Measurements from ENCODE around the gene NPHP4. TPM values are rescaled to one million over a fixed set of nuclear protein-coding genes. Genes with fewer than 3 reads are reported as not detected.

NPHP4 gene
- total RNA-seq (2.5 TPM), polyA plus RNA-seq (4.2 TPM)
- long read RNA-seq, donor 1 = 0 reads
- long read RNA-seq, donor 2 = 0 reads
- long read RNA-seq, donor 3 = 0 reads
- long read RNA-seq, donor 4 = 0 reads
- long read RNA-seq, donor 5, partial matches to known transcripts = 0 of 1 reads
- long read RNA-seq, donor 5, other reads (novel, unspliced or antisense) = 0 of 1 reads
- long read RNA-seq, donor 6 = 0 reads
- long read RNA-seq, donor 7 = 0 reads
- long read RNA-seq, donor 8 = 0 reads
- long read RNA-seq, donor 9 = 0 reads
- long read RNA-seq, donor 10 = 0 reads

GRCh38 chr1:5992026-5992813 lies at the start of gene NPHP4:
TSS of gene NPHP4 (minus strand) at chr1:5992425. CDS start at chr1:5986289, 6,136 bp downstream.
- peak within 1 kb of the TSS; percentile 76 to 82 for H3K27ac ChIP-seq (ENCODE audit: low read depth in 1 of 2, low read length in 1 of 2)
- under 1% methylated on average over 94 of the region's 94 CpGs for WGBS
- peaks cover 0 to 8% of the 10 kb centered on the region in 2 donors for H3K36me3 ChIP-seq (ENCODE audit: control insufficient read depth in 2 of 2, insufficient read depth in 2 of 2, low read length in 1 of 2)
- peaks cover 19 to 22% of the 10 kb centered on the region in 2 donors for H3K4me1 ChIP-seq (ENCODE audit: control insufficient read depth in 2 of 2, insufficient read depth in 2 of 2, low read length in 2 of 2)
- no peaks in the 10 kb centered on the region for H3K27me3 ChIP-seq (ENCODE audit: control insufficient read depth in 2 of 2, insufficient read depth in 1 of 2, low read length in 1 of 2)
- peak within 1 kb of the TSS; percentile 62 to 85 for H3K4me3 ChIP-seq (ENCODE audit: low read length in 2 of 2)
- peak; percentile 99 to 100 (median 100) for DNase-seq (ENCODE audit: low read depth in 6 of 9, low spot score in 9 of 9)
- no peaks in the 10 kb centered on the region for H3K9me3 ChIP-seq (ENCODE audit: control insufficient read depth in 2 of 2, insufficient read depth in 1 of 2, low read length in 1 of 2)

DNA sequence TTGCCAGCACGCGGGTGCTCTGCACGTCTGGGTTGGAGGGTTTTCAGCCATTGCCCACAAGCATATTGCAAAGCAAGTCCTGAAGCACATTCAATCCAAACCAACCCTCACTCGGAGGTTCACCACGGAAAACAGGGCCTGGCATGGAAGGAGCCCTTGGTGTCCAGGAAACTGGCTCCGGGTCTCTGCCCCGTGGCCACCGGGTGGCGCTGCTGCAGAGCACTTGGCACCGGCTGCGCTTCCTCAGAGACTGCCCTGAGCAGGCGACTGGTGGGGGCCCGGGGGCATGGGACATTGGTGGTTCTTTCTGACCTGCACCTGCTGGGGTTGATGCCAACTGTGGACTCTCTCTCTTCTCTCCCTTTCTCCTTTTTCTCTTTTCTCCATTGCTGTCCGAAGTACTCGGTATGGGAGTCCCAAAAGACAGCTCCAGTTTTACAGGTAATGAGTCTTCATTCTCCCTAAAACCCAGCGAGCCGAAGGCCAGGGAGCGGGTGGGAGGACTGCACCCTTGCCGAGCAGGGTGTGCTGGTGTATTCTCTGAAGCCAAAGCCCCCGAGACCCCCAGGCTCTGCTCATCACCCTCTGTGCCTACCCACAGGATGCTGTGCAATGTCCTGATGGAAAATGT lies 49.3 kb upstream of the NPHP4 start:
- Histone ChIP-seq H3K27ac (ENCODE audit: low read depth in 1 of 2, low read length in 1 of 2) (no peak overlapping the region), H3K36me3 (ENCODE audit: control insufficient read depth in 2 of 2, insufficient read depth in 2 of 2, low read length in 1 of 2) (peaks cover 32 to 43% of the 10 kb centered on the region in 2 donors), H3K4me1 (ENCODE audit: control insufficient read depth in 2 of 2, insufficient read depth in 2 of 2, low read length in 2 of 2) (peaks cover 0 to 5% of the 10 kb centered on the region in 2 donors), H3K4me3 (ENCODE audit: low read length in 2 of 2) (no peak overlapping the region), H3K27me3 (ENCODE audit: control insufficient read depth in 2 of 2, insufficient read depth in 1 of 2, low read length in 1 of 2) (no peaks in the 10 kb centered on the region), H3K9me3 (ENCODE audit: control insufficient read depth in 2 of 2, insufficient read depth in 1 of 2, low read length in 1 of 2) (no peaks in the 10 kb centered on the region)
- DNase-seq (ENCODE audit: low read depth in 6 of 9, low spot score in 9 of 9) = no peak
- 86% methylated on average over 20 of the region's 20 CpGs for WGBS

GRCh38 chr1:6040861-6041415 lies 48.7 kb upstream of the NPHP4 start:
- H3K4me1 ChIP-seq (ENCODE audit: control insufficient read depth in 2 of 2, insufficient read depth in 2 of 2, low read length in 2 of 2) = peaks cover 0 to 5% of the 10 kb centered on the region in 2 donors
- H3K27me3 ChIP-seq (ENCODE audit: control insufficient read depth in 2 of 2, insufficient read depth in 1 of 2, low read length in 1 of 2) = no peaks in the 10 kb centered on the region
- H3K27ac ChIP-seq (ENCODE audit: low read depth in 1 of 2, low read length in 1 of 2) = no peak overlapping the region
- peaks cover 32 to 43% of the 10 kb centered on the region in 2 donors for H3K36me3 ChIP-seq (ENCODE audit: control insufficient read depth in 2 of 2, insufficient read depth in 2 of 2, low read length in 1 of 2)
- no peak for DNase-seq (ENCODE audit: low read depth in 6 of 9, low spot score in 9 of 9)
- 93% methylated on average over 22 of the region's 22 CpGs for WGBS
- H3K9me3 ChIP-seq (ENCODE audit: control insufficient read depth in 2 of 2, insufficient read depth in 1 of 2, low read length in 1 of 2) = no peaks in the 10 kb centered on the region
- no peak overlapping the region for H3K4me3 ChIP-seq (ENCODE audit: low read length in 2 of 2)

DNA sequence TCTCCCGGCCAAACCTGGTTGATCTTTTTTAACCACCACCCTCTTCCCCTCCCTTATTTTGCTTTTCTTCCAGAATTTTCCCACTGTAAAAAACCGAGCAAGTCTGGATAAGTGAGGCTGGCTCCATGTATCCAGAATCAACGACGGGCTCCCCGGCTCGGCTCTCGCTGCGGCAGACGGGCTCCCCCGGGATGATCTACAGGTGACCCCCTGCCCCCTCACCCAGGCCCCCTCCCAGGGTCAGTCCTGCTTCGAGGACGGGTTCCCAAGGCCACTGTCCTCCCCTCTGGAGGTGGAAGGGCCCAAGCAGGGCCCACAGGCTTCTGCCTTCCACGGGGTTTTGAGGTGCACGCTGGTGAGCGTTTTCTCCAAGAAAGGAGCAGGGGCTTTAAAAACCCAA lies 48.2 kb upstream of the NPHP4 start:
- 98% methylated on average over 15 of the region's 15 CpGs for WGBS
- Histone ChIP-seq H3K4me3 (ENCODE audit: low read length in 2 of 2) (no peak overlapping the region), H3K27me3 (ENCODE audit: control insufficient read depth in 2 of 2, insufficient read depth in 1 of 2, low read length in 1 of 2) (no peaks in the 10 kb centered on the region), H3K9me3 (ENCODE audit: control insufficient read depth in 2 of 2, insufficient read depth in 1 of 2, low read length in 1 of 2) (no peaks in the 10 kb centered on the region), H3K36me3 (ENCODE audit: control insufficient read depth in 2 of 2, insufficient read depth in 2 of 2, low read length in 1 of 2) (peaks cover 30 to 45% of the 10 kb centered on the region in 2 donors), H3K27ac (ENCODE audit: low read depth in 1 of 2, low read length in 1 of 2) (no peak overlapping the region), H3K4me1 (ENCODE audit: control insufficient read depth in 2 of 2, insufficient read depth in 2 of 2, low read length in 2 of 2) (peaks cover 0 to 5% of the 10 kb centered on the region in 2 donors)
- DNase-seq (ENCODE audit: low read depth in 6 of 9, low spot score in 9 of 9) = no peak

GRCh38 chr1:6039031-6039430 lies 46.8 kb upstream of the NPHP4 start:
- no peak overlapping the region for H3K4me3 ChIP-seq (ENCODE audit: low read length in 2 of 2)
- H3K36me3 ChIP-seq (ENCODE audit: control insufficient read depth in 2 of 2, insufficient read depth in 2 of 2, low read length in 1 of 2) = peaks cover 27 to 57% of the 10 kb centered on the region in 2 donors
- no peaks in the 10 kb centered on the region for H3K27me3 ChIP-seq (ENCODE audit: control insufficient read depth in 2 of 2, insufficient read depth in 1 of 2, low read length in 1 of 2)
- H3K27ac ChIP-seq (ENCODE audit: low read depth in 1 of 2, low read length in 1 of 2) = no peak overlapping the region
- H3K9me3 ChIP-seq (ENCODE audit: control insufficient read depth in 2 of 2, insufficient read depth in 1 of 2, low read length in 1 of 2) = no peaks in the 10 kb centered on the region
- DNase-seq (ENCODE audit: low read depth in 6 of 9, low spot score in 9 of 9) = no peak
- peaks cover 0 to 5% of the 10 kb centered on the region in 2 donors for H3K4me1 ChIP-seq (ENCODE audit: control insufficient read depth in 2 of 2, insufficient read depth in 2 of 2, low read length in 2 of 2)
- WGBS = 96% methylated on average over 15 of the region's 15 CpGs

- no peak overlapping the region for H3K4me3 ChIP-seq (ENCODE audit: low read length in 2 of 2)
- 94% methylated on average over 7 of the region's 7 CpGs for WGBS
- no peaks in the 10 kb centered on the region for H3K9me3 ChIP-seq (ENCODE audit: control insufficient read depth in 2 of 2, insufficient read depth in 1 of 2, low read length in 1 of 2)
- H3K36me3 ChIP-seq (ENCODE audit: control insufficient read depth in 2 of 2, insufficient read depth in 2 of 2, low read length in 1 of 2) = peaks cover 23 to 60% of the 10 kb centered on the region in 2 donors
- H3K27ac ChIP-seq (ENCODE audit: low read depth in 1 of 2, low read length in 1 of 2) = no peak overlapping the region
- no peak for DNase-seq (ENCODE audit: low read depth in 6 of 9, low spot score in 9 of 9)
- peaks cover 0 to 5% of the 10 kb centered on the region in 2 donors for H3K4me1 ChIP-seq (ENCODE audit: control insufficient read depth in 2 of 2, insufficient read depth in 2 of 2, low read length in 2 of 2)
- H3K27me3 ChIP-seq (ENCODE audit: control insufficient read depth in 2 of 2, insufficient read depth in 1 of 2, low read length in 1 of 2) = no peaks in the 10 kb centered on the region
These were observed 46.4 kb upstream of the NPHP4 start for GRCh38 chr1:6038603-6039002.

DNA sequence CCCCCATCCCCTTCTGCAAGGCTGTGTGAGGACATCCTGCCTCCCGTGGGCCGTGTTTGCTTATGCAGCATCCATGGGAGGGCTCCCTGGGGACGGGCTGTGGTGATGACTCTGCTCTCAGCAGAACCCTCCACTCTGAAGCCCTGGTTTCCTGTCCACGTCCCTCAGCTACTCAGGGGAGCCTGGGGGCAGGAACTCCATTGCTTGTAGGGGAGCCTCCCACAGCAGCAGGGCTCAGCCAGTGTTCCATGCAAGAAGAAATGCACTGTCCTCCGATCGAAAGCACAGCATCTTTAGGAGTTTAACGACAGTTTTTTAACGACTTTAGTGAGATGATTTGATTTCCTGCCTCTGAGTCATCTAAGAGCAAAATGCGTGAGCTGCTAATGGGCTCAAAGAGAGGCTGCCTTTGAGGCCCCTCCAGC lies 45.1 kb upstream of the NPHP4 start:
- Histone ChIP-seq H3K4me1 (ENCODE audit: control insufficient read depth in 2 of 2, insufficient read depth in 2 of 2, low read length in 2 of 2) (peaks cover 0 to 5% of the 10 kb centered on the region in 2 donors), H3K27ac (ENCODE audit: low read depth in 1 of 2, low read length in 1 of 2) (no peak overlapping the region), H3K27me3 (ENCODE audit: control insufficient read depth in 2 of 2, insufficient read depth in 1 of 2, low read length in 1 of 2) (no peaks in the 10 kb centered on the region), H3K9me3 (ENCODE audit: control insufficient read depth in 2 of 2, insufficient read depth in 1 of 2, low read length in 1 of 2) (no peaks in the 10 kb centered on the region), H3K36me3 (ENCODE audit: control insufficient read depth in 2 of 2, insufficient read depth in 2 of 2, low read length in 1 of 2) (peaks cover 15 to 48% of the 10 kb centered on the region in 2 donors), H3K4me3 (ENCODE audit: low read length in 2 of 2) (no peak overlapping the region)
- no peak for DNase-seq (ENCODE audit: low read depth in 6 of 9, low spot score in 9 of 9)
- WGBS = 34% methylated on average over 9 of the region's 9 CpGs

- H3K4me3 ChIP-seq (ENCODE audit: low read length in 2 of 2) = no peak overlapping the region
- no peaks in the 10 kb centered on the region for H3K27me3 ChIP-seq (ENCODE audit: control insufficient read depth in 2 of 2, insufficient read depth in 1 of 2, low read length in 1 of 2)
- no peak overlapping the region for H3K27ac ChIP-seq (ENCODE audit: low read depth in 1 of 2, low read length in 1 of 2)
- H3K4me1 ChIP-seq (ENCODE audit: control insufficient read depth in 2 of 2, insufficient read depth in 2 of 2, low read length in 2 of 2) = peaks cover 0 to 5% of the 10 kb centered on the region in 2 donors
- 95% methylated on average over 12 of the region's 12 CpGs for WGBS
- no peaks in the 10 kb centered on the region for H3K9me3 ChIP-seq (ENCODE audit: control insufficient read depth in 2 of 2, insufficient read depth in 1 of 2, low read length in 1 of 2)
- DNase-seq (ENCODE audit: low read depth in 6 of 9, low spot score in 9 of 9) = no peak
- H3K36me3 ChIP-seq (ENCODE audit: control insufficient read depth in 2 of 2, insufficient read depth in 2 of 2, low read length in 1 of 2) = peaks cover 8 to 32% of the 10 kb centered on the region in 2 donors
These were observed 43.5 kb upstream of the NPHP4 start for GRCh38 chr1:6035719-6036118.

Data from thymus (tissue), 14 donors.